Nephron progenitor cell (in vitro differentiated cells): ENCODE measurements around the gene GUCA1A.
"Not testable (repeated sequence)": the region's sequence is repeated elsewhere in the genome, so short reads cannot be mapped to it uniquely, and the experiment has no call there.

ENCODE experiments used
- DNase-seq: peaks from one replicate; pipeline ENCODE4 v3.0.0; 2021
- H3K27ac Mint-ChIP-seq: 2 replicates; pipeline ENCODE4 v1.8.0; 2021; ENCODE audit warnings: mild to moderate bottlenecking, moderate library complexity, mixed read lengths
- H3K27me3 Mint-ChIP-seq: 2 replicates; pipeline ENCODE4 v1.8.0; 2021; ENCODE audit warnings: mild to moderate bottlenecking, low read depth, mixed read lengths; ENCODE audit not compliant: poor library complexity
- H3K36me3 Mint-ChIP-seq: 2 replicates; pipeline ENCODE4 v1.8.0; 2021; ENCODE audit warnings: low read depth, mixed read lengths
- H3K4me1 Mint-ChIP-seq: 2 replicates; pipeline ENCODE4 v1.8.0; 2021; ENCODE audit warnings: mixed read lengths
- H3K4me3 Mint-ChIP-seq: 2 replicates; pipeline ENCODE4 v1.8.0; 2021; ENCODE audit warnings: mild to moderate bottlenecking, moderate library complexity, mixed read lengths
- H3K9me3 Mint-ChIP-seq: 2 replicates; pipeline ENCODE4 v1.8.0; 2021; ENCODE audit warnings: mild to moderate bottlenecking, moderate library complexity, mixed read lengths
- CTCF ChIP-seq: fragments of 200-600 bp; sonication (generic); IDR thresholded peaks from 2 replicates; pipeline ENCODE4 v1.5.0; 2021; ENCODE audit warnings: antibody characterized with exemption

GUCA1A gene

GRCh38 chr6:42150254-42150653 lies 22.9 kb upstream of the GUCA1A start:
- Mint-ChIP-seq H3K36me3 (no peaks in the 10 kb centered on the region), H3K27ac (no peak overlapping the region), H3K4me3 (no peak overlapping the region), H3K4me1 (peaks cover 26% of the 10 kb centered on the region), H3K9me3 (no peaks in the 10 kb centered on the region), H3K27me3 (peaks cover 7% of the 10 kb centered on the region)
- TF ChIP-seq CTCF = no peak
- DNase-seq = no peak

- Mint-ChIP-seq H3K4me3 (no peak overlapping the region), H3K4me1 (peaks cover 26% of the 10 kb centered on the region), H3K27me3 (peaks cover 10% of the 10 kb centered on the region), H3K27ac (no peak overlapping the region), H3K9me3 (no peaks in the 10 kb centered on the region), H3K36me3 (no peaks in the 10 kb centered on the region)
- no peak for DNase-seq
- no peak for TF ChIP-seq CTCF
These were observed 21.1 kb upstream of the GUCA1A start for GRCh38 chr6:42152024-42152423.

GRCh38 chr6:42152528-42153213 lies 20.5 kb upstream of the GUCA1A start:
- H3K27me3 Mint-ChIP-seq, H3K9me3 Mint-ChIP-seq, H3K27ac Mint-ChIP-seq, DNase-seq, H3K36me3 Mint-ChIP-seq, H3K4me3 Mint-ChIP-seq: not testable (repeated sequence)
- peaks cover 26% of the 10 kb centered on the region for H3K4me1 Mint-ChIP-seq

GRCh38 chr6:42153921-42154320 lies 19.2 kb upstream of the GUCA1A start:
- no peak overlapping the region for H3K27ac Mint-ChIP-seq
- H3K4me3 Mint-ChIP-seq = no peak overlapping the region
- H3K9me3 Mint-ChIP-seq = no peaks in the 10 kb centered on the region
- H3K27me3 Mint-ChIP-seq = peaks cover 10% of the 10 kb centered on the region
- no peaks in the 10 kb centered on the region for H3K36me3 Mint-ChIP-seq
- DNase-seq = no peak
- TF ChIP-seq CTCF = no peak
- peaks cover 23% of the 10 kb centered on the region for H3K4me1 Mint-ChIP-seq

GRCh38 chr6:42154461-42155209 lies 18.5 kb upstream of the GUCA1A start:
- Mint-ChIP-seq H3K4me1 (peaks cover 16% of the 10 kb centered on the region), H3K27me3 (peaks cover 12% of the 10 kb centered on the region), H3K27ac (no peak overlapping the region), H3K4me3 (no peak overlapping the region), H3K9me3 (no peaks in the 10 kb centered on the region), H3K36me3 (no peaks in the 10 kb centered on the region)
- no peak for DNase-seq
- no peak for TF ChIP-seq CTCF

- TF ChIP-seq CTCF = no peak
- Mint-ChIP-seq H3K27me3 (peaks cover 12% of the 10 kb centered on the region), H3K4me3 (no peak overlapping the region), H3K9me3 (no peaks in the 10 kb centered on the region), H3K36me3 (no peaks in the 10 kb centered on the region), H3K27ac (no peak overlapping the region), H3K4me1 (peaks cover 17% of the 10 kb centered on the region)
- DNase-seq = no peak
These were observed 17.9 kb upstream of the GUCA1A start for GRCh38 chr6:42155293-42155692.
